HG03442 (cell line): Measurements from ENCODE around the gene ADRB2.

ENCODE experiments used
- ATAC-seq: cut with Tn5 transposase; IDR thresholded peaks from one replicate; pipeline ENCODE4 v1.9.1; 2021; ENCODE audit warnings: mild to moderate bottlenecking, moderate library complexity; ENCODE audit not compliant: unreplicated experiment

The ADRB2 gene

DNA sequence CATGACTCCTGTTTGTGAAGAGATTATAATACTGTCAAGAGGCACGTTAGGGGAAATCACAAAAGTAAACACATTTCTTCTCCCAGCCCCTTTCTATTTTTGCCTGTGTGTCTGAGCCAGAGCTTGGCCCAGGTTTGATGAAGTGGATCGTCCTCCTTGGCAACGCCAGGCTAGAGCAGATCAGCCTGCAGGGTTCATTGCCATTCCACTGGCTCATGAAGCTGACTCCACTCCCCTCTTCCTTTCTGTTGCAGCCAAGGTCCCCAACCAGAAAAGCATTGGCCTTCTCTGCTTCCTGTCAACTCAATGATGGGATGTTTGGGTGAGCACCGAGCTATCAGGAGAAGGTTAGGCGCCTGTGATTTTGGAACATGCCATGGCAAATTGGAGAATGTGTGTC lies 3.3 kb downstream of the ADRB2 start:
- no peak for ATAC-seq

DNA sequence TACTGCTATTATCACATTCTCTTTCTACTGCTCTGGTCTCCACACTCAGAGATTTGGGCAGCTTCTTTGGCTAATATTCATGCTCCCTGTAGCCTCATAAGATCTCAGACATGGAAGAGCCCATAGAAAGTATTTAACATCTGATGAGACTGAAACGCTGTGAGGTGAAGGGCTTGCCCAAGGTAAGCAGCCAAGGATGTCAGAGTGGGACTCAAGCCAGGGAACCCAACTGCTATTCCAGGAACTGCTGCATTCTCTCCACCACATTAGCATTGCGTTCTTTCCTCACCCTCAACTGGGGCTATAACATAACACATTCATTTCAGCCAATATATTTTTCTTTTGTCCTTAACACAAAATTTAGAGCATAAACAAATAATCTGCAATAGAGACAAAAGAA lies 3.8 kb downstream of the ADRB2 start:
- ATAC-seq, result no peak

- ATAC-seq, result peak; percentile 87
Observed at GRCh38 chr5:148831590-148832565, 5.5 kb downstream of the ADRB2 start.

GRCh38 chr5:148833122-148833521 lies 6.7 kb downstream of the ADRB2 start:
- ATAC-seq, result no peak

DNA sequence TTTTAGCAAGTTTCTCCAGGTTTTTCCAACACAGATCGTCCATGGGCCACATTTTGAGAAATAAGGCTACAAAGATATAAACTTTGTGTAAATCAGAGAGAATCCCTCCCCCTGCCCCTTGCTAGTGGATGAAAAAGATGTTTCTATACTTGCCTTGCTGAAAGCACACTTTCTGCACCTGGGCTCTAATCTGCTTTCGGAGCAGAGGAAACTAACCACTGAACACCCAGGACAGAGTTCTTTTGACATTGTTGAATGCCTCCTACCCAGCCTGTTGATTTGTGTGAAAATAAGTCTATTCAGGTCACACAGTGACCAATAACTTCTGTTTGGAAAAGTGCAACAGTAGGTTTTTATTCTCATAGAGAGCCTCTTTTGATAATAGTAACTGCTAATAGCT lies 7.5 kb downstream of the ADRB2 start:
- ATAC-seq, result no peak

- ATAC-seq, result peak; percentile 59
Observed at GRCh38 chr5:148834689-148835088, 8.3 kb downstream of the ADRB2 start.

- no peak for ATAC-seq
Observed at GRCh38 chr5:148836272-148837250, 10.2 kb downstream of the ADRB2 start.

- no peak for ATAC-seq
Observed at GRCh38 chr5:148837383-148837782, 11.0 kb downstream of the ADRB2 start.

DNA sequence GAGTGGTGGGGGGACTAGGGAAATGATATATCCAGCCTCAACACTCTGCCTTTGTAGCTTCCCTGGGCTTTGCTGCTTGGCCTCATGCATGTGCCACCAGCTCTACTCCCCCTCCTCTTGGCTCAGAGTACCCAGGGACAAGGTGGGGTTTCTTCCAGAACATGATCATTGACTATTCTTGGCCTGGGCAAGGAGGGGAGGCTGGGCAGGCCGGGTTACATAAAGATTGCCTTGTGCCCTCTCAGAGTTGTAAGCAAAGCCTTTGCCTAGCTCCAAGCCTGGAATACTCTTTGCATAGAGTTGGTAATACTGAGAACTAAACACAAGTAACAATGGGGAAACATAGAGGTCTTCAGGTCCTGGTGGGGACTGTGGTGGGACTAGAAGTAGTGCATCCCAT lies 11.9 kb downstream of the ADRB2 start:
- ATAC-seq, result no peak

DNA sequence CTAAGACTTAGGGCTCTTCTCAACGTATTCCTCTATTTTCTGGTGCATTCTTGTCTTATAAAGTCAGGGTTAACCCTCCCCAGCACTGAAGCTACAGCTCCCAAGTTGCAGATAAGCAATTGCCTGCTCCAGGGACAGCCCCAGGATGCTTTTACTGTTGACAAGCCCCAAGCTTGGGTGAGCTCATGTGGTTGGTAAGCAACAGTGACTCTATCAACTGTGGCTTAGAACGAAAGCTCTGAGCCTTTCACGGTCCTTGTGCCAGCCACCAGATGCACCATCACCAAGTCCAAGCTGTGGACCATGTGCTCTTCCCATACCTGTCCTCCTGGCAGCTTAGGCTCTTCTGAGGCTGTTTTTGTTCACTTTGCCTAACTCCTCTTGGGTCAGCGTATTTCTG lies 13.5 kb downstream of the ADRB2 start:
- ATAC-seq, result peak; percentile 67

- no peak for ATAC-seq
Observed at GRCh38 chr5:148840531-148840930, 14.1 kb downstream of the ADRB2 start.

- no peak for ATAC-seq
Observed at GRCh38 chr5:148841519-148841918, 15.1 kb downstream of the ADRB2 start.

GRCh38 chr5:148842161-148842560 lies 15.8 kb downstream of the ADRB2 start:
- ATAC-seq, result no peak

GRCh38 chr5:148843510-148844318 lies 17.3 kb downstream of the ADRB2 start:
- ATAC-seq, result no peak

- no peak for ATAC-seq
Observed at GRCh38 chr5:148844433-148845280, 18.2 kb downstream of the ADRB2 start.

GRCh38 chr5:148846930-148847329 lies 20.5 kb downstream of the ADRB2 start:
- ATAC-seq, result no peak

DNA sequence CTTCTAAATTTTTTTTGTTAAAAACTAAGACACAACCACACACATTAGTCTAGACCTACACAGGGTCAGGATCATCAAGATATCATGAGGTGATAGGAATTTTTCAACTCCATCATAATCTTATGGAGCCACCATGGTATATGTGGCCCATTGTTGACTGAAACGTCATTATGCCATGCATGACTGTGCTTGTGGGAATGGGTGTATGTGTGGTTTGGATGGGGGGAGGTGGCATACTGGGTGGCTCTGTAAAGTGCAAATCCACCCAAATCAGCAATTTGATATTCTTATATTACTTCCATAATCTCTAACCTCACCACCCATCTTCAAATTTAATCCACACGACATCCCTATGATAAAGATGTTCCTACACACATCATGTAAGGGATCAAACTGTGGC lies 21.0 kb downstream of the ADRB2 start:
- no peak for ATAC-seq

GRCh38 chr5:148848393-148849031 lies 22.1 kb downstream of the ADRB2 start:
- ATAC-seq, result no peak

DNA sequence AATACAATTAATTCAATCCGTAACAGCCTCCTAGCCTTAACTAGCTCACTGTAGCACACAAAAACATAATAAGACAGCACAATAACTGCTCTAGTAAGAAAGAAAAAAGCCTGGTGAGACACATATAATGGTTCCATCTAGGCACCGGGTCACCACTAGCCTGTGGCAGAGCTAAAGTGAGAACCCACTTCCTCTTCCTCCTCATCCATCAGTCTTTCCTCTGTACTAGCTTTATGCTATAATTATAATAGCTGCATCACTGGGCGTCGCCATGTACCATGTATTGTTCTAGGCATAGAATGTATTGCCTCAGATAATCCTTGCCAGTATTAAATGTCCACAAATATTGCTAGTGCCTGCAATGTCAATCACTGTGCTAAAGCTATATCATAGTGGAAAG lies 23.1 kb downstream of the ADRB2 start:
- ATAC-seq, result no peak
